Activated CD4-positive, alpha-beta T cell treated with anti-CD3 and anti-CD28 coated beads for 48 hours (primary cell): Measurements from ENCODE around the gene MAPK8IP2.
A peak's percentile ranks its signal among the peaks of the same experiment; 100 is the strongest.
"Not testable (repeated sequence)": the region's sequence is repeated elsewhere in the genome, so short reads cannot be mapped to it uniquely, and the experiment has no call there.

ENCODE experiments used
- DNase-seq: peaks from one replicate; pipeline ENCODE4 v3.0.0-alpha.2; 2020

Gene MAPK8IP2

DNA sequence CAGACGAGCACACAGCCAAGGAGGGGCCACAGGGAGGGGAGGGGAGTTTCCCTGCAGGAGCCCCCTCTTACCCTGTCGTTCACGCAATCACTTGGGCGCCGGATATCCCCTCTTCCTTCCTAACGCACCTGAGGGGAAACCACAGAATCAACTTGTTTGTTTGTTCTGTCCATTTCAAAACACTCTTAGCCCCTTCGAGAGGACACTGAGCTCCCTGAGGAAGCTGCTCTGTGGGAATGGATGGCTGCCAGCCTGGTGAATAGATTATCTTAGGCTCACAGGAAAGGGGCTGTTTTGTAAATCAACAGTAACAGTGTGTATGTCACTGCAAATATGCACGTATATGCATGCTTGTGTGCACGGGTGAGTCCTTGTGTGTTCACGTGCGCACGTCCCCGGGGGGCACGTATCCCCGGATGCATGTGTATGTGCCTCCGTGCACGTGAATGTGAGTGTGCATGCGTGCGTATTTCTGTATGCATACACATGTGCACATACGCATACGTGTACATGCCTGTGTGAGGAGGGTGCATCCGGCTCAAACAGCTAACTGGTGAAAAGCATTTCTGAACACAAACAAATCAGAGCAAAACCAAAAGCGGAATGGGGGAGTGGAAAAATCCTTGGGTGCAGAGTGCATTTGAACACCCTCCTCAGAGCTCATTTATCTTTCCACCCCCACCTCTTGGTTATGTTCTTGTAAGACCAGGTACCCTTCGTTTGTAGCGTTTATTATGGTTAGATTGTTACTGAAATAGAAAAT lies 20.2 kb downstream of the MAPK8IP2 start:
- DNase-seq: peak; percentile 74

- DNase-seq: peak; percentile 64
Measured at GRCh38 chr22:50621356-50621880, 20.8 kb downstream of the MAPK8IP2 start.

DNA sequence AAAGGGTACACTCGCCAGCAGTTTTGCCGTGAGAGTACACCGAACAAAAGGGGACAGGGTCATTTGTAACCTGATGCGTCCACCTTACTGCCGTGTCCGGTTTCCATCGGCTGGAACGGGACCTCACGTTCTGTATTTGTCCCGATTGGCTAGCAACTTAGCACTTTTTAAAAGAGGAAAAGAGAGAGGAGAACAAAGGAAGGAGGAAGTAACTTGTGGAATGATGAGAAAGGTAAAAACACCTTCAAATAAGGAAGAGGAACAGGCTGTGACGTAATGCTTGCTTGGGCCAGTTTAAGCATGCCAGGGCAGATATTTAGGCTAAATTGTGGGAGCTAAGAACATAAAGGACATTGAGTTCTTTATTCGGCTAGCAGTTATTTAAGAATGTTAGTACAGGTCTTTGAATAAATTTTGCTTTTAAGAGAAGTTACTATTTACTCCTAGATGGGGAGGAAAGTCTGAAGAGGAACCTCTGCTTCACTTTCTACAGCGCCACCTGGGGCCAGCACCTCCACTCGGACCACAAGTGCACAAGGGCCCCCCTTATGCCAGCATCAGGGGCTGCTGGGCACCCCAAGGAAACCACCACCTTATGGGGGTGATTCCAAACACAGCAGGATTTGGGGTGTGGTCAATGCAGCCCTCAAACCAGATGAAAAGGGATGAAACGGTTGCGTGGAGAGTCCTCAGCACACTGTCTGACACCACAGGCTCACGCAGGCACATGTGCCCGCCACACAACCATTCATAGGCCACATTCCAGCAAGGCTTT lies 21.5 kb downstream of the MAPK8IP2 start:
- peak; percentile 34 for DNase-seq

DNA sequence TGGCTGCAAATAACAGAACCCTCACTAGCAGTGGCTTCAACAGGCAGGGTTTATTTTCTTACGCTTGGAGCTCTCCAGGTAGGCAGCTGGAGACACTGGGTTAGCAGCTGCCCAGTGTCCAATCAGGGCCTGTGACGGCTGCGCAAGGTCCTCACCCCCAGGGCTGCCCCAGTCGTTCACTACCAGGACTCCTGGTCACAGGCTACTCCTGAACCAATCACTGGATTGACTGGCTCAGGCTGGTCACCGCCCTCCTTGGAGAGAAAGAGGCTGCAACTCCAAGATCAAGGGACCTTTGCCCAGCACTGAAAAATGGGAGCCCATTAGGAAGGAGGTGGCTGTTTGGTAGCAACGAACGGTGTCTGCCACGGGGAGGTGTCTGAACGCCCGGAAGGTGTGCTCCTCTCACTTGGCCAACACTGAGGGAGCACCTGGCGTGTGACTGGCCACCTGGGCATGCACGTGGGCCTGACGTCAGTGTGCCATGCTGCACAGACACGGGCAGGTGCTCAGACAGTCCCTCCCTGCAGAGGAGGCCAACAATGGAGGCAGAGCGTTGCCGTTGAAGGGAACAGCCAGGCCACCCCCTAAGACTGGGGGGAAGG lies 22.2 kb downstream of the MAPK8IP2 start:
- no peak for DNase-seq

GRCh38 chr22:50624347-50625130 lies 23.9 kb downstream of the MAPK8IP2 start:
- no peak for DNase-seq

GRCh38 chr22:50625131-50625567 lies 24.6 kb downstream of the MAPK8IP2 start:
- DNase-seq: no peak

- DNase-seq: no peak
Measured at GRCh38 chr22:50625568-50626313, 25.1 kb downstream of the MAPK8IP2 start.

DNA sequence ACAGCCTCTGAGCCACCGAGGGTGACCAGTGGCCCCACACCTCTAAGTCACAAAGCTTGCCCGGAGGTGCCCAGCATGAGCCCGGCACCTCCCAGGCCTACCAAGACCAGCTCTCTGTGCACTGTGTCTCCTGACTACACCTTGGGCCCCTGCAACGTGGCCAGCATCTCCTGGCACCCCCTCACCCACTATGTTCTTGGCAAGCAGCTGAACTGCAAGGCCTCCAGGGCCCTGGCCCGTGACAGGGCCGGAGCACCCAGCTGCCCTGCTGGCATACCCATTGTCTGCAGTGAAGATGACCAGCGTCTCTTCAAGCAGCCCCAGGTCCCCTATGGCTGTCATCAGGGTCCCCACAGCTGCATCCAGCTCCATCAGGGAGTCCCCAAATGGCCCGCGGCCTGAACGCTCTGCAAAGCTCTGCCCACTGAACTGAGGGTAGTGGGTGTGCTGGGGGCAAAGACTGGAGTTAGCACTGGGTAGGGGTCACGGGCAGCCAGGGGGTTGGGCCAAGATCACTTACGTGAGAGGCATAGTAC lies 25.8 kb downstream of the MAPK8IP2 start:
- no peak for DNase-seq

DNA sequence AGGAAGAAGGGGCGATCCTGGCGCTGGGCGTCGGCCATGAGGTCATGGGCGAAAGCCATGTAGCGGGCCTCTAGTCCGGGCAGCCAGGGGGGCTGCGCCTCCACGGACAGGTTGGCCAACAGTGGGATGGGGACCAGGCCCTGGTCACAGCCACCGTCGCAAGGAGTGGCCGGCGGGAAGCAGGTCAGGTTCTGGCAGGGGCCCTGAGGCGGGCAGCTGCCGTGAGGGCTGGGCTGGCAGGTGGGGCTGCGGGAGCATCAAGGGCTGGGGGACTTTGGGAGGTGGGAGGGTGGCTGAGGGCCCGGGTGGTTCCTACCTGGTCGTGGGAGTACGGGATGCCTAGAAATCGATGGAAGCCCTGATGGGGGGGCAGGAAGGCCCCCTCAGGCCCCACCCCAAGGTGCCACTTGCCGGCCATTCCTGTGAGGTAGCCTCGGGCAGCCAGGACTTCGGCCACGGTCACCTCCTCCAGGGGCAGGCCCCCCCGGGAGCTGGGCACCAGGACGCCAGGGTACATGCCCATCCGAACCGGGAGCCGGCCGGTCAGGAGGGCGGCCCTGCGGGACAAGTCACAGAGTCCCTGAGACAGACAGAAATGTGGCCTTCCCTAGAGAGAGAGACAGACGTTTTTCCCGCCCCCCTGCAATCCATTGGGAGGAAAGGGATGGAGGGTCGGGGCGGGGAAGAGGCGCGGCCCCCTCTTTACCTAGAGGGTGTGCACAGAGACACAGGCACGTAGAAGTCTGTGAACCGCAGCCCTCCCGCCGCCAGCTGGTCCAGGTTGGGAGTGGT lies 26.5 kb downstream of the MAPK8IP2 start:
- no peak for DNase-seq

GRCh38 chr22:50627642-50628542 lies 27.3 kb downstream of the MAPK8IP2 start, which contains the start of gene ARSA:
Gene ARSA (minus strand): TSS chr22:50628152. CDS start chr22:50627779, 373 bp downstream.
- peak; percentile 80 for DNase-seq

GRCh38 chr22:50628543-50629134 lies 28.0 kb downstream of the MAPK8IP2 start:
- DNase-seq: no peak

DNA sequence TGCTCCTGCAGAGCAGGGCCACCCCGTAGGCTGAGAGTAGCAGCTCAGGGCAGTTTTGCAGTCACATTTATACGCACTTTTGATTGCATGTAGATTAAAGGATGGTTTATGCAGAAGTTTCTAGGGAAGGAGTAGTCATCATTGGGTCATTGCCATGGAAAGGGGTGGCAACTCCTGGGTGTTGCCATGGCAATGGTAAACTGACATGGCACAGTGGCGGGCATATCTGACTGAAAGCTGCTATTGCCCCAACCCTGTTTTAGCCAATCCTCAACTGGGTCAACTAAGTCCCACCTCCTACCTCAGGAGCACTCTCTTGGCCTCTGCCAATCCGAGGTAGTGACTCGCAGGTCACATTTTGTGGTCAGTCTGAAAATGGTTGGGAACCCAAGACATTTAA lies 29.8 kb downstream of the MAPK8IP2 start:
- DNase-seq: no peak

DNA sequence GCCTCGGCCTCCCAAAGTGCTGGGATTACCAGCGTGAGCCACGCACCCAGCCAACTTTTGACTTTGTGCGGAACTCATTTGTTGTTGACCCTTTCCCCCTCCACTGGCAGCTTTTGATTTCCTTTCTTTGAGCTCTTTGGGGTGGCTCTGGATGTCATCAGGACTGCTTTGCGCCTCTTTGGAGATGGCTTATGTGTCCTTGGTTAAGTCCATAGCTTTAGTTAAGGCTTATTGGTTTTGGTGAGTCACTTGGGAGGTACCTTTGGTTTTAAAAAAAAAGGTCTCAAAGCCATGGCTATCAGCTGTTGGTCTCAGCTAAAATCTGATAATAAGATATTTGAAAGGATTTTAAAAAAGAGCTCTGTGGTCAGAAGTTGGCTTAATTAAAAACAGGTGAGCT lies 32.5 kb downstream of the MAPK8IP2 start:
- no peak for DNase-seq

DNA sequence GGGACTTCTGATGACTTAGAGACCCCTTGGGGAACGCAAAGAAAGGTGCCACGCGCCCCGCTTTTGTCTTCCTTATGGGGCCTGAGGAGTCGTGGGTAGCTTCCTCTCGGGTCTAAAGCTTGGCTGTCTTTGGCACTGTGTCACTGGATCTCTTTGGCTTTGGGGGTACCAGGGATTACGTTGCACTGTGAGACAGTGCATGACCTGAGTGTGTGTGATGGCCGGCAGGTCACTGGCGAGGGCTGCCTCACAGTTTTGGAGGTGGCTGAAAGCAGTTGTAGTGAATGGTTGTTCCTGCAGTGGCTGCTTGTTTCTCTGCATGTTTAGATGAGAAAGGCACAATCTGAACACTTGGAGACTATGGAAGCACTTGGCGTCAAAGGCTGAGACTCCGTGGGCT lies 33.2 kb downstream of the MAPK8IP2 start:
- no peak for DNase-seq

DNA sequence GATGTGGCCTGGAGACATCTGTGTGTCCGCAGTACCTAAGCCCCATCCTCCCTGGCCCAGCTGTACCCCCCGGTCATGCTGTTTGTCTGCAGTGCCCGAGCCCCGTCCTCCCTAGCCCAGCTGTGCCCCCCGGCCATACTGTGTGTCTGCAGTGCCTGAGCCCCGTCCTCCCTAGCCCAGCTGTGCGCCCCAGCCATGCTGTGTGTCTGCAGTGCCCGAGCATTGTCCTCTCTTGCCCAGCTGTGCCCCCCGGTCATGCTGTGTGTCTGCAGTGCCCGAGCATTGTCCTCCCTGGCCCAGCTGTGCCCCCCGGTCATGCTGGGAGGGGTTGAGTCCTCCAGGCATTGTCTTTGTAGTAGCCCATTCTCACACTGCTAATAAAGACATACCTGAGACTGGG lies 35.0 kb downstream of the MAPK8IP2 start:
- DNase-seq: no peak

DNA sequence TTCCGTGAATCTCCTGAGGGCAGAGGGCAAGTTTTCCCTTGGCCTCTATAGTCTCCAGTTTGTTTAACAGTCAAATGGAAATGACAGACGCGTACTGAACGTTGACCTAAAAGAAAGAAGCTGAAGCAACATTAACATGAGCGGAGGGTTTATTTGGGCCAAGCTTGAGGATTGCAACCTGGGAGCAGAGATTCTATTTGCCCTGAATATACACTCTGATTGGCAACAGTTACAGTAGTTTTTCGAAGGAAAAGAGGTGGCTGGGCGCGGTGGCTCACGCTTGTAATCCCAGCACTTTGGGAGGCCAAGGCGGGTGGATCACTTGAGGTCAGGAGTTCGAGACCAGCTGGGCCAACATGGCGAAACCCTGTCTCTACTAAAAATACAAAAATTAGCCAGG lies 39.7 kb downstream of the MAPK8IP2 start:
- not testable (repeated sequence) for DNase-seq

- no peak for DNase-seq
Measured at GRCh38 chr22:50640857-50641647, 40.5 kb downstream of the MAPK8IP2 start.
